GM19467 (cell line): ENCODE results near the gene HTRA3.

Experiments
- ATAC-seq: cut with Tn5 transposase; IDR thresholded peaks from one replicate; pipeline ENCODE4 v1.9.1; 2021; ENCODE audit warnings: mild to moderate bottlenecking, moderate library complexity; ENCODE audit not compliant: unreplicated experiment

HTRA3 gene

DNA sequence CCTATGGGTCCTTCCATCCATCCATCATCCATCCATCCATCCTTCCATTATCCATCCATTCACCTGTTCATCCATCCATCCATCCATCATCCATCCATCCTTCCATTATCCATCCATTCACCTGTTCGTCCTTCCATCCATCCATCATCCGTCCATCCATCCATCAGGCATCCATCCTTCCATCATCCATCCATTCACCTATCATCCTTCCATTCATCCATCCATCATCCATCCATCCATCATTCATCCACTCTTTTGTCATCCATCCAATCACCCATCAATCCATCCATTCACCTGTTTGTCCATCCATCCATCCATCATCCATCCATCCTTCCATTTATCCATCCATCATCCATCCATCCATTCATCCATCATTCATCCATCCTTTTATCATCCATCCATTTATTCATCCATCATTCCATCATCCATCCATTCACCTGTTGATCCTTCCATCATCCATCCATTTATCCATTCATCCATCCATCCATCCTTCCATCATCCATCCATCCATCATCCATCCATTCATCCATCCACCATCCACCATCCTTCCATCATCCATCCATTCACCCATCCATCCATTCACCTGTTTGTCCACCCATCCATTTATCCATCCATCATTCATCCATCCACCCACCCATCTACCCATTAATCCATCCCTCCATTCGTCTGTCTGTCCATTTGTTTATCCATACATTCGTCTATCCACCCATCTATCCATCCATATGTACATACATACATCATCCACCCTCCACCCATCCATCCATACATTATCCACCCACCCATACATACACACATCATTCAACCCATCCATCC, 35.7 kb upstream of the HTRA3 start:
- ATAC-seq: no peak

GRCh38 chr4:8234715-8235114, 34.8 kb upstream of the HTRA3 start:
- ATAC-seq: no peak

GRCh38 chr4:8235224-8235623, 34.3 kb upstream of the HTRA3 start:
- ATAC-seq: no peak

DNA sequence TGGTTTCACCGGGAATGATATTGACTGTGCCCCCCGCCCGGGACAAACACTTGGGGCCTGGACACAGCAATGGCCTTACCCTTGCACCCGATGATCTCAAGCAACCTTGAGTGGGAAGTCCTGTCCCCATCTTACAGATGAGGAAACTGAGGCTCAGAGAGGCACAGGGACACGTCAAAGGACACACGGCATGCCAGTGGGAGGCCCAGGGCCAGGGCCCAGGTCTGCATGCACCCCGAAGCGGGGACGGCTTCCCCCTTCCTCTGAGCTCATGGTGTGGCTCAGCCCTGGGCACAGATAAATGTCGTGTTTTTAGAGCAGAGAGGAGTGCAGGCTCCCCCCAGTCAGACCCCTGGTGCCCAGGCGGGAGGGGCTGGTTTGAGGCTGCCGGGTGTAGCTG, 33.9 kb upstream of the HTRA3 start:
- no peak for ATAC-seq

DNA sequence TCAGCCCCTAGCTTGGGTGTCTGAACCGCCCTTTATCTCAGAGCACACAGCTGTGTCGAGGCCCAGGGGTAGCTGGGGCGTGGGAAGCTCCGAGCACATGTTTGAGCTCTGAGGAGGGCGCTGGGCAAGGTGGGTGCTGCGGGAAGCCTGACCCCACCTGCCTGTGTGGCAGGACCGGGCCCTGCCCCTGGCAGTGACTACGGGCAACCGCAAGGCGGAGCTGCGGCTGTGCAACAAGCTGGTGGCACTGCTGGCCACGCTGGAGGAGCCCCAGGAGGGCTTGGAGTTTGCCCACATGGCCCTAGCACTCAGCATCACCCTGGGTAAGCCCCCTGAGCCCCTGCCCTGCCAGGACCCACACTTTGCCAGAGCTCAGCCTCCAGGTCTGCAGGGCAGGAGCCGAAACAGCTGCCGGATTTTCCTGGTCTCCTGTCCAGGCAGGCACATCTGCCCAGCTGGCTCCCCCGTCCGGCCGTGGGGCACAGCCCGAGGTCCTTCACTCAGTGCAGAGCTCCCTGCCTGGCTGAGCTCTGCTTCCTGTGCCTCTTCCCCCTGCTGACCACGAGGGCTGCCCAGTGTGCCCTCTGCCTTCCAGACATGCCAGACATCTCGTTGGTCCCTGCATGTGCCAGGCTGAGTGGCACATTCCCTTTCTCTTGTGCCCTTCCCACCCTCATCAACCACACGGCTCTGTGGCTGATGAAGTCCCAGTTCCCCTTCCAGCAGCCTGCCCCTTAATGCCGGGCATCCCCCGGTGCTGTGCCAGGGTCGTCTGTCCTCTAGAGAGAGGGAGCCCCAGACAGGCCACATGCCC, 33.2 kb upstream of the HTRA3 start:
- no peak for ATAC-seq

GRCh38 chr4:8236920-8237195, 32.7 kb upstream of the HTRA3 start:
- ATAC-seq: no peak

DNA sequence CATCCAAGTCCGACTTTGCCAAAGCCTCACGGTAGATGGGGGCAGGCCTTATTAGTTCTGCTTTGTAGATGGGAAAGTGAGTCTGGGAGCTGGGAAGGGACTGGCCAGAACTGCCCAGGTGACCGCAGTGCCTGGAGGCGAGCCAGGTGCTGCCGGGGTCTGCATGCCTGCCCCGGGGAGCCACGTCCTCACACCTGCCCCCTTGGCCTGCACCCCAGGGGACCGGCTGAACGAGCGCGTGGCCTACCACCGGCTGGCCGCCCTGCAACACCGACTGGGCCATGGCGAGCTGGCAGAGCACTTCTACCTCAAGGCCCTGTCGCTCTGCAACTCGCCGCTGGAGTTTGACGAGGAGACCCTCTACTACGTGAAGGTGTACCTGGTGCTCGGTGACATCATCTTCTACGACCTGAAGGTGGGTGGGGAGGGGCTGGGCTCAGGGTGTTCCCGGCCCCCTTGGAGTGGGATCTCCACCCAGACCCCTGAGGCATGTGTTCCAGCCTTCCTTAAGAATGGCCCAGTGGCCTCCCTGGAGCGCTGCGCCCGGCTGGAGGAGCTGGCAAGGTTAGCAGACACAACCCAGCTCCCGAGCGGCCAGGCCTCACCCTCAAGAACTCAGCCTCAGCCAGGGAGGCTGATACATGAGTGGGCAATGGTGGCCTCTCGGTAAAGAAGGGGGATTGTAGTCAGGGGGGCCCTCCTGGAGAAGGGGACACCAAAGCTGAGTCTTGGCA, 32.1 kb upstream of the HTRA3 start:
- no peak for ATAC-seq

DNA sequence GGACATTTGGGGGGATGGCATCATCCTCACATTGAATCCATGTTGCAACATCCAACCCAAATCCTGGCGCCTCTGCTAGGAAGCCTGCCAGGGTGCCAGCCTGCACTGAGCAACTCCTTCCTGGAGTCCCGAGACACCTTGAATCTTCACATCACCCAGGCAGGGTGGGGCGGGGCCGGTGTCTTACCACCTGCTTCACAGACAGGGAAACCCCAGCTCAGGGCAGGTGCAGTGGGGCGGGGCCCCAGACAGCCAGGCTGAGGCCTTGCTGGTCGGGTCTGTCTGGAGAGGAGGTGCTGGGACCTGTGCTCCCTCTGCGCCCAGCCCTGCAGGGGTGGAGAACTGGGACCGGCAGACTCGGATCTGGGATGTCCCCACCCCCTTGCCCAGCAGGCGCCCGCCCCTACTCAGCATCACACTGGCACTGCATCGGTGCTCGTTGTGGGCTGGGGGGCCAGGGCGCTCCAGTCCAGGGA, 31.5 kb upstream of the HTRA3 start:
- ATAC-seq: no peak

GRCh38 chr4:8238515-8239053, 31.0 kb upstream of the HTRA3 start:
- ATAC-seq: no peak

- no peak for ATAC-seq
These were observed 30.3 kb upstream of the HTRA3 start for GRCh38 chr4:8239226-8239625.

GRCh38 chr4:8239661-8240060, 29.9 kb upstream of the HTRA3 start:
- ATAC-seq: no peak

- ATAC-seq: no peak
These were observed 29.1 kb upstream of the HTRA3 start for GRCh38 chr4:8240211-8241041.

GRCh38 chr4:8241211-8241779, 28.3 kb upstream of the HTRA3 start:
- ATAC-seq: no peak

GRCh38 chr4:8241895-8242696, 27.5 kb upstream of the HTRA3 start:
- peak; percentile 64 for ATAC-seq

GRCh38 chr4:8242782-8243560, 26.6 kb upstream of the HTRA3 start:
- ATAC-seq: no peak

- ATAC-seq: no peak
These were observed 25.4 kb upstream of the HTRA3 start for GRCh38 chr4:8244001-8244757.

- no peak for ATAC-seq
These were observed 24.6 kb upstream of the HTRA3 start for GRCh38 chr4:8244931-8245460.
